GM23248 (cell line): ENCODE results near the gene ULK4. TPM values are rescaled to one million over a fixed set of nuclear protein-coding genes. Genes with fewer than 3 reads are reported as not detected.

Source experiments
- DNase-seq: peaks from one replicate; pipeline ENCODE4 v3.0.0-alpha.2; 2015
- H2AFZ ChIP-seq: fragments of 200-600 bp; sonication (generic); 2 replicates; pipeline ENCODE4 v1.6.1; 2016; ENCODE audit warnings: antibody characterized with exemption
- H3F3A ChIP-seq: fragments of 200-600 bp; sonication (generic); 2 replicates; pipeline ENCODE4 v1.6.1; 2016; ENCODE audit warnings: mild to moderate bottlenecking, antibody characterized with exemption, mixed run types; ENCODE audit not compliant: insufficient read depth
- H3K27ac ChIP-seq: fragments of 200-600 bp; sonication (generic); 2 replicates; pipeline ENCODE4 v1.5.1; 2016; ENCODE audit warnings: mild to moderate bottlenecking
- H3K27me3 ChIP-seq: fragments of 200-600 bp; sonication (generic); replicated peaks from 2 replicates; pipeline ENCODE4 v1.6.1; 2016; ENCODE audit warnings: mild to moderate bottlenecking; ENCODE audit not compliant: insufficient read depth
- H3K36me3 ChIP-seq: fragments of 200-600 bp; sonication (generic); 2 replicates; pipeline ENCODE4 v1.6.1; 2016; ENCODE audit warnings: low read depth, mild to moderate bottlenecking
- H3K4me1 ChIP-seq: fragments of 200-600 bp; sonication (generic); 2 replicates; pipeline ENCODE4 v1.6.1; 2016; ENCODE audit warnings: mild to moderate bottlenecking; ENCODE audit not compliant: insufficient read depth
- H3K4me2 ChIP-seq: fragments of 200-600 bp; sonication (generic); one replicate; pipeline ENCODE4 v1.6.1; 2016; ENCODE audit warnings: mild to moderate bottlenecking; ENCODE audit not compliant: unreplicated experiment
- H3K4me3 ChIP-seq: fragments of 200-600 bp; sonication (generic); 2 replicates; pipeline ENCODE4 v1.5.1; 2016; ENCODE audit warnings: mild to moderate bottlenecking
- H3K79me2 ChIP-seq: fragments of 200-600 bp; sonication (generic); 2 replicates; pipeline ENCODE4 v1.6.1; 2016; ENCODE audit warnings: mild to moderate bottlenecking; ENCODE audit not compliant: insufficient read depth
- H3K9ac ChIP-seq: fragments of 200-600 bp; sonication (generic); 2 replicates; pipeline ENCODE4 v1.6.1; 2016; ENCODE audit warnings: mild to moderate bottlenecking
- H3K9me2 ChIP-seq: fragments of 200-600 bp; sonication (generic); 2 replicates; pipeline ENCODE4 v1.6.1; 2016; ENCODE audit warnings: mixed run types, mild to moderate bottlenecking, moderate library complexity; ENCODE audit not compliant: insufficient read depth
- H3K9me3 ChIP-seq: fragments of 200-600 bp; sonication (generic); one replicate; pipeline ENCODE4 v1.6.1; 2017; ENCODE audit warnings: low read depth
- H4K20me1 ChIP-seq: fragments of 200-600 bp; sonication (generic); 2 replicates; pipeline ENCODE4 v1.6.0; 2016; ENCODE audit not compliant: insufficient read depth
- EZH2 ChIP-seq: fragments of 200-600 bp; sonication (generic); IDR thresholded peaks from 2 replicates; pipeline ENCODE4 v1.6.1; 2018; ENCODE audit warnings: antibody characterized with exemption, mild to moderate bottlenecking; ENCODE audit not compliant: insufficient read depth, poor library complexity, severe bottlenecking
- EZH2phosphoT487 ChIP-seq: fragments of 200-600 bp; sonication (generic); IDR thresholded peaks from 2 replicates; pipeline ENCODE4 v1.6.1; 2018; ENCODE audit warnings: antibody characterized with exemption, moderate library complexity, mild to moderate bottlenecking, low read depth; ENCODE audit not compliant: insufficient read depth
- WGBS, 2 experiments: methylation state at CpG; one replicate each; pipeline ENCODE4 v1.1.6; 2015 to 2017; ENCODE audit warnings: low lambda C conversion rate in 2 of 2, low coverage in 1 of 2; ENCODE audit errors: missing lambda C conversion rate in 2 of 2; 5-methylcytosine and 5-hydroxymethylcytosine counted together
- in situ Hi-C: fragments of 300-500 bp; cut with MboI; formaldehyde crosslinking; loops from 2 replicates; pipeline ENCODE4 v1.15.0; 2020
- polyA plus RNA-seq: library from polyadenylated mRNA; unstranded; fragments of >200 nt; fragmentation: Nextera tagmentation; extraction: Ambion mirVana; gene quantifications from 2 replicates; pipeline ENCODE4 v1.2.1, GENCODE V29; 2016
- total RNA-seq: library from RNA; depleted of rRNA; stranded (reverse); fragments of >200 nt; shearing (Covaris generic); gene quantifications from 2 replicates; pipeline ENCODE4 v1.2.3, GENCODE V29; 2014

ULK4 gene
- total and polyA plus RNA-seq, 2 experiments from 2014 or later: 3.5 to 20.3 TPM

DNA sequence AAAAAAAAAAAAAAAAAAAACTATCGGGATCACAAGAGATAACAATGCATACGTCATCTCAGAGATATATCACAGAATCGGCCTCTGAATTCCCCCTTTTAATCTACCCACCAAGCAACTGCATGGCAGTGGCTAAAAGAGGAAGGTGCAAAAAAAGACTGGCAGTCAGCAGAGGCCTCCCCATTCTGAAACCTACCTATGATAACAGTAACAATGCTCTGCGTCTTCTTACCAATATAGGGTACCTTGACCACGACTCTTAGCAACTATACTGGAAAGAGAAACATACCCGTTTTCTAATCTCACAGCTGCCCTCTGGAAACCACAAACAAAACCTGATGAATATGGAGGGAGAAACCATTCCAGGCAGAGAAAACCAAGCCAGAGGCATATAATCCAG, 106.9 kb downstream of the ULK4 start:
- H3K36me3 ChIP-seq: no peaks in the 10 kb centered on the region
- 96 to 100% methylated on average over 6 of the region's 6 CpGs for WGBS, 2 experiments
- TF ChIP-seq EZH2phosphoT487 (no peak), EZH2 (no peak)
- no peak overlapping the region for H2AFZ ChIP-seq
- no peaks in the 10 kb centered on the region for H3F3A ChIP-seq
- H3K9me3 ChIP-seq: no peaks in the 10 kb centered on the region
- H3K4me3 ChIP-seq: no peak overlapping the region
- H3K4me2 ChIP-seq: no peak overlapping the region
- H3K9me2 ChIP-seq: no peaks in the 10 kb centered on the region
- H3K79me2 ChIP-seq: no peaks in the 10 kb centered on the region
- in situ Hi-C loops: no loop called here
- no peak overlapping the region for H3K9ac ChIP-seq
- H4K20me1 ChIP-seq: no peaks in the 10 kb centered on the region
- no peak for DNase-seq
- H3K27ac ChIP-seq: no peak overlapping the region
- H3K4me1 ChIP-seq: no peaks in the 10 kb centered on the region
- H3K27me3 ChIP-seq: no peaks in the 10 kb centered on the region

DNA sequence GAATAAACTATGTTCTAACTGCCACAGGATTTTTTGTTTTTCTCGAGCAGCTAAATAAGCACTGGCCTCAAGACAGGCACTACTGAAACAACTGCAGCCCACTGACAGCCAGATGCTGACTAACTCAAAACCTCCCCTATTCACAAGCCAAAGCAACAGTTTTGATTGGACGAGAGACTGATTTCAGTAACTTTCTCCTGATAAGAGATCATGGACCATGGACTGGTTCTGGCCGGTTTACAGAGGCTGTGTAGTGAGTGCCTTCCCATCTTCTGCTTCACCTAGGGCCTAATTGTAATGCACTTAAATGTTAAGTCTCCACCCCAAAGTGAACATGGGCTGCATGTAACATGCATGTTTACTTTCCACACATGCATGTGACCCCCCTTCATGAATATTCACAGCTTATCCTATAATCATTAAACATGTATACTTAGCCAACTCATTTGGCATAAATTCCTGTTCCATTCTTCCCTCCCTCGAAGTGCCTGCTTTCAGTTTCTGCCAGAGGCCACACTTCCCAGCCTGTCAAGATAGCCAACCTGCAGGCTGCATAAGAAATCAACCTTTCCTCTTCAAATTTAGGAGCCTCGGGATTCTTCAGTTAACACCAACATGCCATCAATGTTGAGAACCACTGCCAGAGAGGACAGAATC, 108.2 kb downstream of the ULK4 start:
- no peak overlapping the region for H2AFZ ChIP-seq
- no peak overlapping the region for H3K4me3 ChIP-seq
- no peaks in the 10 kb centered on the region for H3K4me1 ChIP-seq
- in situ Hi-C loops: no loop called here
- whole genome bisulfite sequencing, 2 experiments: 76 to 82% methylated on average over 5 of the region's 5 CpGs
- H3K9ac ChIP-seq: no peak overlapping the region
- no peaks in the 10 kb centered on the region for H3K79me2 ChIP-seq
- H3K27ac ChIP-seq: no peak overlapping the region
- no peaks in the 10 kb centered on the region for H3K36me3 ChIP-seq
- no peaks in the 10 kb centered on the region for H3K9me3 ChIP-seq
- H3K4me2 ChIP-seq: no peak overlapping the region
- TF ChIP-seq EZH2phosphoT487 (no peak), EZH2 (no peak)
- H4K20me1 ChIP-seq: no peaks in the 10 kb centered on the region
- H3K27me3 ChIP-seq: no peaks in the 10 kb centered on the region
- H3F3A ChIP-seq: no peaks in the 10 kb centered on the region
- H3K9me2 ChIP-seq: no peaks in the 10 kb centered on the region
- DNase-seq: no peak

DNA sequence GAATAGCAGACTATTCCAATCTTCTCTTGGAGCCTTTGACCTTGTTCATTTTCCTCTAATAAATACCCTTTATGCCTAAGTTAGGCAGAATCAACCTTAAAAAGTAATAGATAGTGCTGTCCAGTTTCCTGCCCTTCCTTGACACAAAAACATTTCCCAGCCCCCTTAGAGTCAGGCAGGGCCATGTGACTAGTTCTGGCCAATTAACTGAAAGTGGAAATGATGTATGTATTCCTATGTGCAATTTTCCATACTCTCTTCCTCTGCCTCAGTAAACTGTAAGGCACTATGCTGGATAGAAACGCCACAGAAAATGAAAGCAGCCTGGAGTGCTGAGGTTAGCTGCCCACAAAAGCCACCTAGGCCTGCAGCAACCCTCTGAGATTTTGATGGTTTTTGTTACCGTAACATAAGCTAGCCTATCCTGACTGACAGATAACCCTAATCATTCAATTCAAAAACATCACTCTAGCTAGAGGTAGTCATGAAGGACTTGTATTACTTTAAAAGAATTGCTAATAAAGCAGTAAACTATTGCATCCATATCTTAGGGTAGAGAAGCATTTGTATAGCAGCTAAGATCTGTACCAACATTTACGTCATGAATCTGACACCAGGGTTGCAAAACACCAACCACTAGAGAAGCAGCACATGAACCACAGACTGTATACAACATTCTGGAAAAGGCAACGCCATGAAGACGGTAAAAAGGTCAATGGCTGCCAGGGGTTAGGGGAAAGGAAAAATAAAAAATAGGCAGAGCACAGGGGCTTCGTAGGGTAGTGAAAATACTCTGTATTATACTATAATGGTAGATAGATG, 112.9 kb downstream of the ULK4 start:
- H2AFZ ChIP-seq: no peak overlapping the region
- no peaks in the 10 kb centered on the region for H3K79me2 ChIP-seq
- no peaks in the 10 kb centered on the region for H4K20me1 ChIP-seq
- TF ChIP-seq EZH2: no peak
- TF ChIP-seq EZH2phosphoT487: no peak
- no peak for DNase-seq
- no peaks in the 10 kb centered on the region for H3K4me1 ChIP-seq
- in situ Hi-C loops: no loop called here
- H3K9me2 ChIP-seq: no peaks in the 10 kb centered on the region
- no peak overlapping the region for H3K9ac ChIP-seq
- 79 to 85% methylated on average over 6 of the region's 6 CpGs for WGBS, 2 experiments
- H3K27me3 ChIP-seq: no peaks in the 10 kb centered on the region
- no peak overlapping the region for H3K4me3 ChIP-seq
- no peaks in the 10 kb centered on the region for H3K9me3 ChIP-seq
- peaks cover 3% of the 10 kb centered on the region; the same call in 1 of the 2 replicates for H3F3A ChIP-seq
- no peak overlapping the region for H3K27ac ChIP-seq
- H3K36me3 ChIP-seq: no peaks in the 10 kb centered on the region
- H3K4me2 ChIP-seq: no peak overlapping the region

DNA sequence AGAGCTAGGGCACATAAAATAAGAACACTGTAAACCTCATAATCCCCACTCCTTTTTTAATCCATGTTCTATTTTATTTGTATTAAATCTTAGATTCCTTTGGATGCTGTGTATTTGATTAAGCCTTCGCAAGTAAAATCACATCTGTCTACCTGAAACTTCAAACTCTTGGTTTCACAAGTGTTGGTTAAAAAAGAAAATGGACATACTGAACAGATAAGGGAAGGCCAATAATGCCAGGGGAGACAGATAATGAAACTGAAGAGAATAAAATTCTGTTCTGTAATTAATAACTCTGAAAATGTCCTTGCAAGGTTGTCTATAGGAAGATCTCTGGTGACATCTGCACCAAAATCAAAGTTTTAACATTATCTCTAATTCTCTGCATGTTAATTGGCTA, 114.2 kb downstream of the ULK4 start:
- no peak for DNase-seq
- no peaks in the 10 kb centered on the region for H3K27me3 ChIP-seq
- H3K9me3 ChIP-seq: no peaks in the 10 kb centered on the region
- H3K4me2 ChIP-seq: no peak overlapping the region
- H4K20me1 ChIP-seq: no peaks in the 10 kb centered on the region
- H2AFZ ChIP-seq: no peak overlapping the region
- no peaks in the 10 kb centered on the region for H3K79me2 ChIP-seq
- 86 to 96% methylated on average over 1 of the region's 1 CpG for WGBS, 2 experiments
- H3K9ac ChIP-seq: no peak overlapping the region
- H3K9me2 ChIP-seq: no peaks in the 10 kb centered on the region
- H3K4me3 ChIP-seq: no peak overlapping the region
- peaks cover 3% of the 10 kb centered on the region; the same call in 1 of the 2 replicates for H3F3A ChIP-seq
- H3K4me1 ChIP-seq: no peaks in the 10 kb centered on the region
- no peaks in the 10 kb centered on the region for H3K36me3 ChIP-seq
- no peak overlapping the region for H3K27ac ChIP-seq
- in situ Hi-C loops: no loop called here
- TF ChIP-seq EZH2phosphoT487: no peak
- no peak for TF ChIP-seq EZH2
